ENCODE measurements around the gene IFITM1.
"Not testable (repeated sequence)": the region's sequence is repeated elsewhere in the genome, so short reads cannot be mapped to it uniquely, and the experiment has no call there.

IFITM1 gene

GRCh38 chr11:308740-309665 is 4.8 kb upstream of the IFITM1 start:
- not testable (repeated sequence) for DNase-seq (ENCODE audit: low read depth in 2 of 2)

- not testable (repeated sequence) for DNase-seq (ENCODE audit: low read depth in 2 of 2)
Measured at GRCh38 chr11:309979-310572, 3.8 kb upstream of the IFITM1 start.

GRCh38 chr11:311013-311748 is 2.7 kb upstream of the IFITM1 start:
- DNase-seq (ENCODE audit: low read depth in 2 of 2) = not testable (repeated sequence)

GRCh38 chr11:312092-312816 is 1.6 kb upstream of the IFITM1 start:
- DNase-seq (ENCODE audit: low read depth in 2 of 2) = no peak

GRCh38 chr11:313304-313786 is 495 bp upstream of the IFITM1 start:
- DNase-seq (ENCODE audit: low read depth in 2 of 2) = no peak

GRCh38 chr11:314554-314875 is 675 bp downstream of the IFITM1 start:
- not testable (repeated sequence) for DNase-seq (ENCODE audit: low read depth in 2 of 2)

GRCh38 chr11:315051-315481 is 1.2 kb downstream of the IFITM1 start:
- DNase-seq (ENCODE audit: low read depth in 2 of 2) = no peak

GRCh38 chr11:315516-315994 is 1.7 kb downstream of the IFITM1 start:
- DNase-seq (ENCODE audit: low read depth in 2 of 2) = no peak

- no peak for DNase-seq (ENCODE audit: low read depth in 2 of 2)
Measured at GRCh38 chr11:316031-316701, 2.3 kb downstream of the IFITM1 start.

GRCh38 chr11:316891-317301 is 3.1 kb downstream of the IFITM1 start:
- no peak for DNase-seq (ENCODE audit: low read depth in 2 of 2)

- not testable (repeated sequence) for DNase-seq (ENCODE audit: low read depth in 2 of 2)
Measured at GRCh38 chr11:317668-318404, 4.0 kb downstream of the IFITM1 start.

- DNase-seq (ENCODE audit: low read depth in 2 of 2) = not testable (repeated sequence)
Measured at GRCh38 chr11:318405-319120, 4.7 kb downstream of the IFITM1 start.

- not testable (repeated sequence) for DNase-seq (ENCODE audit: low read depth in 2 of 2)
Measured at GRCh38 chr11:319121-319887, 5.5 kb downstream of the IFITM1 start.

GRCh38 chr11:319888-320273 is 6.0 kb downstream of the IFITM1 start:
- DNase-seq (ENCODE audit: low read depth in 2 of 2) = not testable (repeated sequence)

GRCh38 chr11:324156-324555 is 10.3 kb downstream of the IFITM1 start:
- DNase-seq (ENCODE audit: low read depth in 2 of 2) = no peak

GRCh38 chr11:324593-325517 is 11.0 kb downstream of the IFITM1 start:
- DNase-seq (ENCODE audit: low read depth in 2 of 2) = not testable (repeated sequence)

GRCh38 chr11:325796-326591 is 12.2 kb downstream of the IFITM1 start:
- DNase-seq (ENCODE audit: low read depth in 2 of 2) = no peak
